SJCRH30 (cell line): ENCODE data around the gene TNNT1. TPM values are rescaled to one million over a fixed set of nuclear protein-coding genes. Genes with fewer than 3 reads are reported as not detected.
A peak's percentile ranks its signal among the peaks of the same experiment; 100 is the strongest.
"Not testable (repeated sequence)": the region's sequence is repeated elsewhere in the genome, so short reads cannot be mapped to it uniquely, and the experiment has no call there.

Experiments used
- DNase-seq, 2 experiments: peaks; one replicate each; pipeline ENCODE4 v3.0.0-alpha.2; 2015 to 2020
- H3K27ac ChIP-seq: fragments of 250-450 bp; sonication (Bioruptor Pico); 2 replicates; pipeline ENCODE4 v1.5.1; 2020; ENCODE audit warnings: mild to moderate bottlenecking, moderate library complexity
- H3K27me3 ChIP-seq: fragments of 250-450 bp; sonication (Bioruptor Pico); 2 replicates; pipeline ENCODE4 v1.5.1; 2020; ENCODE audit warnings: mild to moderate bottlenecking, moderate library complexity
- H3K36me3 ChIP-seq: fragments of 250-450 bp; sonication (Bioruptor Pico); 2 replicates; pipeline ENCODE4 v1.5.1; 2020; ENCODE audit warnings: mild to moderate bottlenecking, moderate library complexity
- H3K4me1 ChIP-seq: fragments of 250-450 bp; sonication (Bioruptor Pico); 2 replicates; pipeline ENCODE4 v1.5.1; 2020; ENCODE audit warnings: mild to moderate bottlenecking, moderate library complexity
- H3K4me3 ChIP-seq: fragments of 250-450 bp; sonication (Bioruptor Pico); 2 replicates; pipeline ENCODE4 v1.5.1; 2020; ENCODE audit warnings: mild to moderate bottlenecking, moderate library complexity
- H3K9me3 ChIP-seq: fragments of 250-450 bp; sonication (Bioruptor Pico); replicated peaks from 2 replicates; pipeline ENCODE4 v1.5.1; 2020; ENCODE audit warnings: mild to moderate bottlenecking, moderate library complexity
- total RNA-seq: library from RNA; depleted of rRNA; stranded (reverse); fragments of >200 nt; shearing (Covaris generic); gene quantifications from 2 replicates; pipeline ENCODE4 v1.2.3, GENCODE V29; 2014

The TNNT1 gene
- total RNA-seq, 1 experiment from 2014 or later, result 612 TPM

GRCh38 chr19:55158848-55159749 lies 10.1 kb upstream of the TNNT1 start:
- Histone ChIP-seq H3K4me3 (peak overlapping the region; percentile 48), H3K36me3 (no peaks in the 10 kb centered on the region), H3K4me1 (peaks cover 14% of the 10 kb centered on the region), H3K9me3 (no peaks in the 10 kb centered on the region), H3K27ac (peak overlapping the region; percentile 43), H3K27me3 (no peaks in the 10 kb centered on the region)
- DNase-seq, result peak; percentile 94 to 95

- Histone ChIP-seq H3K4me1 (peaks cover 14% of the 10 kb centered on the region), H3K9me3 (no peaks in the 10 kb centered on the region), H3K27ac (peak overlapping the region; percentile 43), H3K4me3 (no peak overlapping the region), H3K27me3 (no peaks in the 10 kb centered on the region), H3K36me3 (no peaks in the 10 kb centered on the region)
- DNase-seq, result peak in 1 of 2 experiments; percentile 41
Observed at GRCh38 chr19:55158423-55158822, 9.4 kb upstream of the TNNT1 start.

- no peak for DNase-seq
- Histone ChIP-seq H3K27ac (peak within 1 kb of the TSS; percentile 43), H3K27me3 (no peaks in the 10 kb centered on the region), H3K9me3 (no peaks in the 10 kb centered on the region), H3K4me1 (peaks cover 14% of the 10 kb centered on the region), H3K36me3 (no peaks in the 10 kb centered on the region), H3K4me3 (no peak within 1 kb of the TSS)
Observed at GRCh38 chr19:55157064-55157908, 8.3 kb upstream of the TNNT1 start, which contains the start of gene TNNI3. Gene TNNI3 (minus strand): TSS chr19:55157732. CDS start chr19:55157589, 143 bp downstream.

GRCh38 chr19:55156202-55157063 lies 7.4 kb upstream of the TNNT1 start:
- Histone ChIP-seq H3K4me3 (no peak overlapping the region), H3K9me3 (no peaks in the 10 kb centered on the region), H3K36me3 (no peaks in the 10 kb centered on the region), H3K27ac (no peak overlapping the region), H3K27me3 (no peaks in the 10 kb centered on the region), H3K4me1 (peaks cover 18% of the 10 kb centered on the region)
- DNase-seq, result no peak

- H3K4me1 ChIP-seq, result peaks cover 22% of the 10 kb centered on the region
- H3K4me3 ChIP-seq, H3K36me3 ChIP-seq, H3K27ac ChIP-seq, H3K27me3 ChIP-seq, H3K9me3 ChIP-seq, DNase-seq: not testable (repeated sequence)
Observed at GRCh38 chr19:55155784-55156183, 6.8 kb upstream of the TNNT1 start.

- Histone ChIP-seq H3K4me3 (no peak overlapping the region), H3K36me3 (no peaks in the 10 kb centered on the region)
- DNase-seq, result no peak
Observed at GRCh38 chr19:55153652-55154264, 4.8 kb upstream of the TNNT1 start.

GRCh38 chr19:55152017-55152416 lies 3.0 kb upstream of the TNNT1 start:
- Histone ChIP-seq H3K27ac (no peak overlapping the region; the same call in 1 of the 2 replicates), H3K4me3 (no peak overlapping the region), H3K27me3 (no peaks in the 10 kb centered on the region), H3K36me3 (no peaks in the 10 kb centered on the region), H3K4me1 (peaks cover 22% of the 10 kb centered on the region), H3K9me3 (no peaks in the 10 kb centered on the region)
- DNase-seq, result peak; percentile 45 to 75

More at GRCh38 chr19:55153652-55154264, 4.8 kb upstream of the TNNT1 start:
- H3K9me3 ChIP-seq, result no peaks in the 10 kb centered on the region
- no peak overlapping the region for H3K27ac ChIP-seq
- H3K27me3 ChIP-seq, result no peaks in the 10 kb centered on the region
- peaks cover 28% of the 10 kb centered on the region for H3K4me1 ChIP-seq

- Histone ChIP-seq H3K27ac (peak overlapping the region; percentile 88), H3K36me3 (peaks cover 25% of the 10 kb centered on the region), H3K27me3 (no peaks in the 10 kb centered on the region), H3K4me3 (peak overlapping the region; percentile 72), H3K9me3 (no peaks in the 10 kb centered on the region), H3K4me1 (peaks cover 24% of the 10 kb centered on the region)
- DNase-seq, result peak; percentile 95
Observed at GRCh38 chr19:55147545-55148251, 1.3 kb downstream of the TNNT1 start.

GRCh38 chr19:55146705-55147273 lies 2.2 kb downstream of the TNNT1 start:
- Histone ChIP-seq H3K36me3 (peaks cover 28% of the 10 kb centered on the region), H3K9me3 (no peaks in the 10 kb centered on the region), H3K4me3 (peak overlapping the region; percentile 58), H3K27ac (peak overlapping the region; percentile 21; the same call in 1 of the 2 replicates), H3K27me3 (no peaks in the 10 kb centered on the region), H3K4me1 (peaks cover 24% of the 10 kb centered on the region)
- DNase-seq, result peak; percentile 81 to 82

- Histone ChIP-seq H3K36me3 (peaks cover 31% of the 10 kb centered on the region), H3K9me3 (no peaks in the 10 kb centered on the region), H3K4me3 (peak overlapping the region; percentile 58), H3K4me1 (peaks cover 19% of the 10 kb centered on the region), H3K27ac (no peak overlapping the region; the same call in 1 of the 2 replicates), H3K27me3 (no peaks in the 10 kb centered on the region)
- DNase-seq, result peak; percentile 55 to 63
Observed at GRCh38 chr19:55146078-55146704, 2.8 kb downstream of the TNNT1 start.

- H3K27me3 ChIP-seq, result no peaks in the 10 kb centered on the region
- peaks cover 39% of the 10 kb centered on the region for H3K36me3 ChIP-seq
- no peak overlapping the region for H3K27ac ChIP-seq
- DNase-seq, result no peak
- peaks cover 11% of the 10 kb centered on the region for H3K4me1 ChIP-seq
- no peaks in the 10 kb centered on the region for H3K9me3 ChIP-seq
- H3K4me3 ChIP-seq, result no peak overlapping the region
Observed at GRCh38 chr19:55145232-55145631, 3.8 kb downstream of the TNNT1 start.

GRCh38 chr19:55141696-55142095 lies 7.3 kb downstream of the TNNT1 start:
- H3K4me3 ChIP-seq, result no peak overlapping the region
- H3K27ac ChIP-seq, result no peak overlapping the region
- H3K36me3 ChIP-seq, result peaks cover 62% of the 10 kb centered on the region
- 0 out of 2 replicates have a peak, but pooled peaks cover 2% of the 10 kb centered on the region for H3K4me1 ChIP-seq
- DNase-seq, result no peak
- H3K27me3 ChIP-seq, result no peaks in the 10 kb centered on the region
- no peaks in the 10 kb centered on the region for H3K9me3 ChIP-seq

GRCh38 chr19:55137915-55138314 lies 11.1 kb downstream of the TNNT1 start:
- Histone ChIP-seq H3K36me3 (peaks cover 62% of the 10 kb centered on the region), H3K27me3 (no peaks in the 10 kb centered on the region), H3K4me1 (no peaks in the 10 kb centered on the region), H3K4me3 (no peak overlapping the region), H3K9me3 (no peaks in the 10 kb centered on the region), H3K27ac (no peak overlapping the region)
- no peak for DNase-seq
